Glomerular visceral epithelial cell (primary cell): ENCODE measurements around the gene SLC27A2.

ENCODE experiments used
- DNase-seq: peaks from one replicate; pipeline ENCODE4 v3.0.0-alpha.2; 2016; ENCODE audit errors: extremely low spot score

SLC27A2 gene

GRCh38 chr15:50190723-50191122, 8.7 kb downstream of the SLC27A2 start:
- DNase-seq, result peak; percentile 53

- DNase-seq, result no peak
Observed at GRCh38 chr15:50192164-50192563, 10.2 kb downstream of the SLC27A2 start.

GRCh38 chr15:50192926-50193620, 11.1 kb downstream of the SLC27A2 start:
- DNase-seq, result no peak

- no peak for DNase-seq
Observed at GRCh38 chr15:50202003-50202402, 20.0 kb downstream of the SLC27A2 start.

- no peak for DNase-seq
Observed at GRCh38 chr15:50206020-50206419, 24.0 kb downstream of the SLC27A2 start.

- DNase-seq, result no peak
Observed at GRCh38 chr15:50209809-50210208, 27.8 kb downstream of the SLC27A2 start.

GRCh38 chr15:50210462-50211157, 28.6 kb downstream of the SLC27A2 start:
- peak; percentile 25 for DNase-seq

- no peak for DNase-seq
Observed at GRCh38 chr15:50218291-50218690, 36.3 kb downstream of the SLC27A2 start.

GRCh38 chr15:50218691-50219090, 36.7 kb downstream of the SLC27A2 start:
- DNase-seq, result no peak

GRCh38 chr15:50219820-50220219, 37.8 kb downstream of the SLC27A2 start:
- DNase-seq, result no peak

GRCh38 chr15:50222181-50222580, 40.2 kb downstream of the SLC27A2 start:
- DNase-seq, result no peak

GRCh38 chr15:50224606-50225005, 42.6 kb downstream of the SLC27A2 start:
- no peak for DNase-seq

- no peak for DNase-seq
Observed at GRCh38 chr15:50225057-50225456, 43.1 kb downstream of the SLC27A2 start.

- no peak for DNase-seq
Observed at GRCh38 chr15:50225938-50226337, 43.9 kb downstream of the SLC27A2 start.

GRCh38 chr15:50227076-50227475, 45.1 kb downstream of the SLC27A2 start:
- peak; percentile 42 for DNase-seq

GRCh38 chr15:50228866-50229265, 46.9 kb downstream of the SLC27A2 start:
- no peak for DNase-seq

- peak; percentile 22 for DNase-seq
Observed at GRCh38 chr15:50229336-50229735, 47.3 kb downstream of the SLC27A2 start.

GRCh38 chr15:50231761-50232160, 49.8 kb downstream of the SLC27A2 start:
- DNase-seq, result no peak

- no peak for DNase-seq
Observed at GRCh38 chr15:50232791-50233190, 50.8 kb downstream of the SLC27A2 start.

- no peak for DNase-seq
Observed at GRCh38 chr15:50233192-50233736, 51.3 kb downstream of the SLC27A2 start.

- DNase-seq, result no peak
Observed at GRCh38 chr15:50234764-50235163, 52.8 kb downstream of the SLC27A2 start.

- no peak for DNase-seq
Observed at GRCh38 chr15:50235794-50236193, 53.8 kb downstream of the SLC27A2 start.

GRCh38 chr15:50236433-50236832, 54.4 kb downstream of the SLC27A2 start:
- no peak for DNase-seq
